Endothelial cell of umbilical vein (primary cell): ENCODE results near the gene MVD. TPM values are rescaled to one million over a fixed set of nuclear protein-coding genes. Genes with fewer than 3 reads are reported as not detected.

Experiments
- BruUV-seq: library from RNA; stranded (reverse); fragments of 400-500 nt; replicated peaks from 2 replicates; lab custom pipeline; 2021; lab: Mats Ljungman, UMichigan
- CTCF ChIA-PET: fragments of 300-600, 350-600 bp; sonication (Branson Sonifier 250); formaldehyde crosslinking; loops from one replicate; lab custom pipeline; 2021; ENCODE audit warnings: antibody characterized with exemption, inconsistent platforms; lab: Charles Lee
- POLR2A ChIA-PET: fragments of 300-600, 350-600 bp; sonication (Branson Sonifier 250); formaldehyde crosslinking; loops from one replicate; lab custom pipeline; 2021; ENCODE audit warnings: antibody characterized with exemption, inconsistent platforms; lab: Charles Lee
- DNase-seq: peaks from one replicate; pipeline ENCODE4 v3.0.0-alpha.2; 2011; ENCODE audit warnings: low read depth, low spot score
- FAIRE-seq: peaks from 2 replicates; lab custom pipeline; 2011; peaks lifted over from hg19 to GRCh38; lab: Jason Lieb, UNC
- H2AFZ ChIP-seq: 2 replicates; pipeline ENCODE4 v1.6.0; 2012; ENCODE audit warnings: low read depth, low read length, control low read depth, inconsistent platforms
- H3K27ac ChIP-seq: 2 replicates; pipeline ENCODE4 v1.5.1; 2011; ENCODE audit warnings: low read depth, mild to moderate bottlenecking, control low read depth, low read length, moderate library complexity; ENCODE audit not compliant: insufficient read depth
- H3K27me3 ChIP-seq, 2 experiments: 2 replicates each; pipeline versions ENCODE4 v1.6.0 to v1.6.1; 2011; ENCODE audit warnings: low read length in 2 of 2, mixed read lengths in 1 of 2; ENCODE audit not compliant: control insufficient read depth in 2 of 2, insufficient read depth in 2 of 2
- H3K36me3 ChIP-seq, 2 experiments: 2 replicates in 1 of 2; 3 replicates in 1 of 2; pipeline ENCODE4 v1.5.1; 2011; ENCODE audit warnings: low read length in 2 of 2, mild to moderate bottlenecking in 1 of 2, moderate library complexity in 1 of 2; ENCODE audit not compliant: control insufficient read depth in 2 of 2, insufficient read depth in 2 of 2; ENCODE audit errors: extremely low read depth in 1 of 2
- H3K4me1 ChIP-seq: 3 replicates; pipeline ENCODE4 v1.5.1; 2011; ENCODE audit warnings: mild to moderate bottlenecking, low read length; ENCODE audit not compliant: control insufficient read depth, insufficient read depth; ENCODE audit errors: extremely low read depth
- H3K4me2 ChIP-seq: 2 replicates; pipeline ENCODE4 v1.6.1; 2011; ENCODE audit warnings: low read length, control low read depth, mixed read lengths; ENCODE audit not compliant: insufficient read depth
- H3K4me3 ChIP-seq, 3 experiments: fragments of 200-600 bp in 1 of 3; sonication (generic), shearing (Covaris generic) in 1 of 3; replicated peaks in 1 of 3; 2 replicates each; pipeline ENCODE4 v1.5.1; 2011 to 2016; ENCODE audit warnings: control low read depth in 3 of 3, low read length in 3 of 3, mild to moderate bottlenecking in 2 of 3, inconsistent platforms in 1 of 3, low read depth in 1 of 3, moderate library complexity in 1 of 3; ENCODE audit not compliant: insufficient read depth in 1 of 3
- H3K79me2 ChIP-seq: 2 replicates; pipeline ENCODE4 v1.6.0; 2012; ENCODE audit warnings: low read length, inconsistent platforms; ENCODE audit not compliant: control insufficient read depth, insufficient read depth
- H3K9ac ChIP-seq: replicated peaks from 2 replicates; pipeline ENCODE3; 2011; ENCODE audit warnings: low read length, control low read depth; ENCODE audit not compliant: insufficient read depth; ENCODE audit errors: extremely low read depth
- H3K9me1 ChIP-seq: replicated peaks from 3 replicates; pipeline ENCODE4 v1.6.0; 2011; ENCODE audit warnings: mild to moderate bottlenecking, low read length; ENCODE audit not compliant: control insufficient read depth, insufficient read depth; ENCODE audit errors: extremely low read depth
- H3K9me3 ChIP-seq: replicated peaks from 2 replicates; pipeline ENCODE4 v1.5.1; 2012; ENCODE audit warnings: low read length, inconsistent platforms; ENCODE audit not compliant: control insufficient read depth, insufficient read depth
- H4K20me1 ChIP-seq: replicated peaks from 2 replicates; pipeline ENCODE3; 2011; ENCODE audit warnings: mild to moderate bottlenecking, low read length; ENCODE audit not compliant: control insufficient read depth, insufficient read depth; ENCODE audit errors: extremely low read depth
- EZH2 ChIP-seq: IDR thresholded peaks from 2 replicates; pipeline ENCODE4 v1.6.1; 2012; ENCODE audit warnings: borderline replicate concordance, low read depth, mild to moderate bottlenecking, moderate library complexity, low read length, inconsistent platforms; ENCODE audit not compliant: severe bottlenecking
- FOS ChIP-seq: IDR thresholded peaks from 2 replicates; pipeline ENCODE4 v1.6.1; 2011; ENCODE audit warnings: mild to moderate bottlenecking, low read length, moderate library complexity, borderline replicate concordance; ENCODE audit not compliant: insufficient read depth
- GATA2 ChIP-seq: IDR thresholded peaks from 2 replicates; pipeline ENCODE4 v1.7.0; 2011; ENCODE audit warnings: low read depth, mild to moderate bottlenecking, moderate library complexity, mixed read lengths, low read length; ENCODE audit not compliant: insufficient read length, insufficient read depth
- JUN ChIP-seq: IDR thresholded peaks from 2 replicates; pipeline ENCODE4 v1.6.1; 2011; ENCODE audit warnings: borderline replicate concordance, low read depth; ENCODE audit not compliant: insufficient read length, insufficient read depth
- MAX ChIP-seq: IDR thresholded peaks from 2 replicates; pipeline ENCODE4 v1.6.1; 2011; ENCODE audit not compliant: insufficient read depth, insufficient read length
- MYC ChIP-seq: IDR thresholded peaks from one replicate; pipeline ENCODE4 v1.6.1; 2011; ENCODE audit warnings: mild to moderate bottlenecking, low read depth, low read length
- POLR2A ChIP-seq: IDR thresholded peaks from 2 replicates; pipeline ENCODE4 v1.6.1; 2012; ENCODE audit warnings: low read depth, mild to moderate bottlenecking, control low read depth, low read length
- POLR2AphosphoS5 ChIP-seq: IDR thresholded peaks from 2 replicates; pipeline ENCODE4 v1.6.1; 2012; ENCODE audit warnings: low read depth, mild to moderate bottlenecking, control low read depth, low read length, moderate library complexity; ENCODE audit not compliant: insufficient read depth
- dilution Hi-C: fragments of 300-500 bp; cut with MboI; formaldehyde crosslinking; loops from one replicate; pipeline ENCODE4 v1.15.0; 2019; ENCODE audit warnings: low sequenced_read_pairs; ENCODE audit not compliant: extremely low pct_ligation_motif_present
- intact Hi-C: fragments of 100-400 bp; cut with micrococcal nuclease; formaldehyde crosslinking; loops from one replicate; pipeline ENCODE4 v1.10.0; 2022
- polyA plus RNA-seq, 4 experiments: library from polyadenylated mRNA; depleted of rRNA in 3 of 4; stranded (reverse) in 3 of 4; unstranded in 1 of 4; fragments of >200 nt; gene quantifications; 2 replicates each; pipeline versions ENCODE4 v1.2.1 to v1.2.3, GENCODE V29; 2011 to 2012; ENCODE audit warnings: missing spikeins in 1 of 4
- total RNA-seq: library from RNA; stranded (reverse); gene quantifications from 2 replicates; pipeline ENCODE4 v1.2.3, GENCODE V29; 2021
- TF ChIP-seq, protein P1 (sequence below), 2 donors: IDR thresholded peaks; 1 replicate in 1 of 2; 2 replicates in 1 of 2; pipeline ENCODE4 v1.5.1; 2011; ENCODE audit warnings: low read length in 2 of 2, mild to moderate bottlenecking in 2 of 2, moderate library complexity in 2 of 2, control low read depth in 1 of 2, inconsistent platforms in 1 of 2, low read depth in 1 of 2; ENCODE audit not compliant: insufficient read depth in 1 of 2; ENCODE audit errors: extremely low read depth in 1 of 2

Gene MVD
- total and polyA plus RNA-seq, 2 donors (not counting 3 experiments of a cell fraction or from before 2014, with no cell fraction given), result 64.4 to 142 TPM

- no peaks in the 10 kb centered on the region for H3K9me3 ChIP-seq
- dilution Hi-C loops (no loop called here), intact Hi-C loops (no loop called here)
- POLR2A ChIA-PET, result no interaction called here
- no peak overlapping the region for H3K27ac ChIP-seq
- no peak overlapping the region for H3K9ac ChIP-seq
- H3K4me1 ChIP-seq, result peaks cover 1% of the 10 kb centered on the region
- TF ChIP-seq JUN (no peak), MAX (no peak), POLR2A (no peak), FOS (no peak), EZH2 (no peak), MYC (no peak), GATA2 (no peak), POLR2AphosphoS5 (no peak)
- TF ChIP-seq, protein P1, sequence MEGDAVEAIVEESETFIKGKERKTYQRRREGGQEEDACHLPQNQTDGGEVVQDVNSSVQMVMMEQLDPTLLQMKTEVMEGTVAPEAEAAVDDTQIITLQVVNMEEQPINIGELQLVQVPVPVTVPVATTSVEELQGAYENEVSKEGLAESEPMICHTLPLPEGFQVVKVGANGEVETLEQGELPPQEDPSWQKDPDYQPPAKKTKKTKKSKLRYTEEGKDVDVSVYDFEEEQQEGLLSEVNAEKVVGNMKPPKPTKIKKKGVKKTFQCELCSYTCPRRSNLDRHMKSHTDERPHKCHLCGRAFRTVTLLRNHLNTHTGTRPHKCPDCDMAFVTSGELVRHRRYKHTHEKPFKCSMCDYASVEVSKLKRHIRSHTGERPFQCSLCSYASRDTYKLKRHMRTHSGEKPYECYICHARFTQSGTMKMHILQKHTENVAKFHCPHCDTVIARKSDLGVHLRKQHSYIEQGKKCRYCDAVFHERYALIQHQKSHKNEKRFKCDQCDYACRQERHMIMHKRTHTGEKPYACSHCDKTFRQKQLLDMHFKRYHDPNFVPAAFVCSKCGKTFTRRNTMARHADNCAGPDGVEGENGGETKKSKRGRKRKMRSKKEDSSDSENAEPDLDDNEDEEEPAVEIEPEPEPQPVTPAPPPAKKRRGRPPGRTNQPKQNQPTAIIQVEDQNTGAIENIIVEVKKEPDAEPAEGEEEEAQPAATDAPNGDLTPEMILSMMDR (IDR thresholded peaks at IDR 0.05; ENCODE audit: extremely low read depth in 1 of 2, insufficient read depth in 1 of 2, low read depth in 1 of 2, low read length in 2 of 2), result no peak
- H3K36me3 ChIP-seq, result peaks cover 0 to 2% of the 10 kb centered on the region in 2 experiments
- no peak overlapping the region for H2AFZ ChIP-seq
- no peaks in the 10 kb centered on the region for H3K79me2 ChIP-seq
- no peaks in the 10 kb centered on the region for H3K9me1 ChIP-seq
- FAIRE-seq, result no peak
- CTCF ChIA-PET, result interaction anchor here (1.7 kb wide), 1 partner anchor 12 kb away, joined by 5 read pairs; no protein-coding TSS in a partner anchor
- no peak overlapping the region for H3K4me2 ChIP-seq
- no peak for DNase-seq
- no peaks in the 10 kb centered on the region for H3K27me3 ChIP-seq
- H3K4me3 ChIP-seq, result no peak overlapping the region
- H4K20me1 ChIP-seq, result no peaks in the 10 kb centered on the region
- no TSS peak for BruUV-seq
Measured at GRCh38 chr16:88676502-88677242, 13.8 kb upstream of the MVD start.
